Measurements from ENCODE around the gene NR1H4.
"Not testable (repeated sequence)": the region's sequence is repeated elsewhere in the genome, so short reads cannot be mapped to it uniquely, and the experiment has no call there.

Gene NR1H4

DNA sequence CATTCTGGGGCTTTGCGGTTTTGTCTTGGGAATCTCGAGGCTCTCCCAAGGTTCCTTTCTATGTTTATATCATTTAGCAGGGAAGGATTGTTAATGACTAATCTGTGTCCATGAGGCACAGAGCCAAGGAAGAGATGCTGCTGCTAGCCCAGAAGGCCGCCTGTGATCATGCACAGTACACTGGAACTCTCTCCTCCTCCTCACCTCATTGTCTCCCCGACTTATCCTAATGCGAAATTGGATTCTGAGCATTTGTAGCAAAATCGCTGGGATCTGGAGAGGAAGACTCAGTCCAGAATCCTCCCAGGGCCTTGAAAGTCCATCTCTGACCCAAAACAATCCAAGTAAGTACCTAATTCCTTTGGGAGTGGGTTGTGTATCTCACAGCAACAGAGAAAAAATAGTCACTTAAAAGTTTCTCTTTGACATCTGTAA, at the start of gene NR1H4:
TSS of gene NR1H4 (plus strand) at position 151 of the 435 bp plus-strand sequence. CDS start 19,458 bp downstream, outside the sequence.
- no peak for DNase-seq

GRCh38 chr12:100426145-100426544, 47.5 kb upstream of the NR1H4 start:
- DNase-seq = no peak

DNA sequence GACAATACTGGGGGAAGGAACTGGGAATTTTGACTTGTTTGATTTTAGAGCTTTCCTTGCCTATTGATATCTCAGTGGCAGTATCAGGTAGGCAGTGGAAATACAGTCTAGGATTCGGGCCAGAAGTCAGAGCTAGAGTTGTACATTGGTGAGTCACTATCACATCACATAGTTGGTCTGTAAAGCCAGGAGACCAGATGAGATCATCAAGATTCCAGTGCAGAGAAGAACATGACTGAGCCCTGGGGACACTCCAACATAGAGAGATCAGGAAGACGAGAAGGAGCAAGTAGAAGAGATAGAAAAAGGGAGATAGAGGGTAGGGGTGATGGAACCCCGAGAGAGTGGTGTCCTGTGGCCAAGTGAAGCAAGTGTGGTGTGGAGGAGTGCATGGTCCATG, 46.6 kb upstream of the NR1H4 start:
- no peak for DNase-seq

DNA sequence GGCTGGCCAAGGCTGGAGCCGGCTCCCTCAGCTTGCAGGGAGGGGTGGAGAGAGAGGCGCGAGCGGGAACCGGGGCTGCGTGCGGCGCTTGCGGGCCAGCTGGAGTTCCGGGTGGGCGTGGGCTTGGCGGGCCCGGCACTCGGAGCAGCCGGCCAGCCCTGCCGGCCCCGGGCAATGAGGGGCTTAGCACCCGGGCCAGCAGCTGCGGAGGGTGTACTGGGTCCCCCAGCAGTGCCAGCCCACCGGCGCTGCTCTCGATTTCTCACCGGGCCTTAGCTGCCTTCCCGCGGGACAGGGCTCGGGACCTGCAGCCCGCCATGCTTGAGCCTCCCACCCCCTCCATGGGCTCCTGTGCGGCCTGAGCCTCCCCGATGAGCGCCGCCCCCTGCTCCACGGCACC, 43.4 kb upstream of the NR1H4 start:
- not testable (repeated sequence) for DNase-seq

DNA sequence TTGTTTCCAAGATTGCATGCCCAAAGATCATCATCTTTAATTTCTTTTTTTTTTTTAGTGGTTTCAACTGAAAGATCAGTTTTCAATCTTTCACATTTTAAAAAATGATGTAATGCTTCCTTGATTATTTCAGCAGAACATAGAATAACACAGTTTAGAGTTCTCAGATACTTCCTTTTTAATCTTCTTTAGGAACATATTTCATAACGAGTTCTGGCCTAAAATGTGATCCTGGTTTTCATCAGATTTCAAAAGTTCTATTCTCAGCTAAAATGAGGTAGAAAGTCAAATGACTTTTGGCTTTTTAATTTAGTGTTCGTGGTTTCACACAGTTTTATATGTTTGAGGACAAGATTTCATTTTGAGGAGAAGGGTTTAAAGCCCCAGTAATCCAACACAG, 40.0 kb upstream of the NR1H4 start:
- DNase-seq = no peak

GRCh38 chr12:100434177-100434576, 39.5 kb upstream of the NR1H4 start:
- DNase-seq = no peak

DNA sequence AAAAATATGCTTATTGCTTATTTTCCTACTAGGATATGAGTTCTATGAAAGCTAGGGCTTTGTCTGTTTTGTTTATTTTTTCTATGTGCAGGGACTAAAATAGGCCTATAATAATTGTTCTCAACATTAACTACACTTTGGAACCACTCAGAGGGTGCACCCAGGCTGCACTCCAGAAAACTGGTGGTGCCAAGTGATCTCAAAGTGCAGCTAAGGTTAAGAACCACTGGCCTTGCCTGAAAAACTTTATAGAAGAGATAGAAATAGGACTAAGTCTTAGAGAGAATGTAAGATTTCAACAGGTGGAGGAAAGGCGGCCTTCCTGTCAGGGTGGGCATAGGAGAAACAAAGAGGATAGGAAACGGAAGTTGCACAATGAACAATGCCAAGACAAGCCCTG, 37.7 kb upstream of the NR1H4 start:
- no peak for DNase-seq

DNA sequence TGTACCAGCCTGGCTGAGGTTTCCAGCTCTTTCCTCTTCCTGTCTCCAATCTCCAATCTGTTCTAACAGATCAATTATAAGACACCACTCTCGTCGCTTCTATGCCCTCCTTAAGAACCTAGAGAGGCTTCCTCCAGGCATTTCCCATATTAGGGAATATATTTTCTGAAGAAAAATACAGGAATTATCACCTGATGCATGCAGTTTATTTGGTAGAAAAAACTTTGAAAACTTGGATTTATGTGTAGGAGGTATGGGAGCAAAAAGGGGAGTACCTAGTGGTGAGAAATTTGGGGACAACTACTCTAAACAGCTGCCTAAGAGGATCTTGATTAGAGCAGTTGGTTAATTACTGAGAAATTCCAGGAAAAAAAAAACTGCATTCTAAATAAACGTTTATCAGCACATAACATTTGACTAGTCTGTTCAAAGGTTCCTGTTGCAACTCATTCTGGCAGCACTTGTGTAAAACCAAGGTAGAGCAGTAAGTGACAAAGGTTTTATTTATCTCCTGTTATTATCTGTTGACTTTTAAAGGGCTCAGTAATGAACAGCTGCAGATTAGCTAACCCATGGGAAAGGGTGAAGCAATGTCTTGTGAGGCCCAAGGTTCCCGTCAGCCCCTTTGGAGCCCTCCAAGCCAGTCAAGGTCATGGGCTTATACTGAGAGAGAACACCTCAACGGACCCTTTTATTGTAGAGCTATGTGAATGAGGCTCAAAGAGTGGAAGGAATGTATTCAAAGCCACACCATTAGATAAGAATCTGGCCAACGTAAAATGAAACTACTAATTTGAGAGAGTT, 36.4 kb upstream of the NR1H4 start:
- DNase-seq = no peak

DNA sequence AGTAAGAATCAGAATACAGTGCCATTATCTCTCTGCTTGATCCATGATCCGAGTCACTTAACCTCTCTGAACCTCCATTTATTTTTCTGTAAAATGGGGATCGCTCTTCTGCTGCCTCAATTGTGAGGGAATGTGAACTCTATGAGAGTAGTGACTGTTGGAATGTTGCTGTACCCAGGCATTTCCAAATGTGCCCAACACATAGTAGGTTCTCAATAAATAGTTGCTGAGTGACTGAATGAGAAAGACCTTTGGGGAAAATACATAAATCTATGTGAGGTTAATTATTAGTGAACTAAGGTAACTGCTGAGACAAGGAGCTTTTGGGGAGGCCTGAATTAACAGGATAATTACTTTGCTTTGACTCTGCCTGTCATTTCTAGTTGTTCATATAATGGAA, 33.9 kb upstream of the NR1H4 start:
- no peak for DNase-seq

DNA sequence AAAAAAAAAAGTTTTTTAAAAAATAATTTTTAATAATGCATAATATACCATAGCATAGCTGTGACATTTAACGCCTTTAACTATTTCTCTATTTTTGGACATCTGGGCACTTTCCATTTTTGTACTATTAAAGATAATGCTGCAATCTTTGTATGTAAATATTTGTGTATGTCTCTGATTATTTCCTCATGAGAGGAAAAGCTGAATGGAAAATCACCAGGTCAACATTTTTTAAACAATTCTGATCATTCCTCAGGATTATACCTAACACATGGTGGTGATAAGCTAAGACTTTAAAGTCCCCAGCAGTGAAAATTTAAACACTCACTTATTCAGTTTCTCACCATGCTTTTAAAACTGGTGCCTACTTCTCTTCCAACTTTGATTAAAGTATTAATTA, 31.3 kb upstream of the NR1H4 start:
- DNase-seq = no peak

- no peak for DNase-seq
Observed at GRCh38 chr12:100443434-100443833, 30.2 kb upstream of the NR1H4 start.

GRCh38 chr12:100445081-100445481, 28.6 kb upstream of the NR1H4 start:
- no peak for DNase-seq

DNA sequence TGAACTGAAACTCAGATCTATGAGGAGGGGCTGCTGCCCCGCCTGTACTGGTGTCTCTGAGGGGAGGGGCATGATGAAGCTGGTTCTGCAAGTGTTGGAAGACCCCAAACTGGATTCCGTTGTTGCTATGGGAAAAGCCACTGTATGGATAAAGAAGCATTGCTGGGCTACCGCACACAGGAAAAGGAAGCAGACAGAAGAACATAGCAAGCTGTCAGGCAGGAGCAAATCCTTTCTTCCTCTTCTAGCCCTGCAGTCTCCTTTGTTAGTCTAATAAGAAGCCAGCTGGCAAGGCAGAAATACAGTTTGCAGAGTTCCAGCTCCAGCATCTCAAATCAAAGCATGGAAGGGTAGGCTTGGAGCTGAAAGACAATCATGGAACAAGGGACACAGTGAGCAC, 26.3 kb upstream of the NR1H4 start:
- no peak for DNase-seq

GRCh38 chr12:100448656-100449055, 25.0 kb upstream of the NR1H4 start:
- no peak for DNase-seq

- no peak for DNase-seq
Observed at GRCh38 chr12:100450735-100451134, 22.9 kb upstream of the NR1H4 start.

DNA sequence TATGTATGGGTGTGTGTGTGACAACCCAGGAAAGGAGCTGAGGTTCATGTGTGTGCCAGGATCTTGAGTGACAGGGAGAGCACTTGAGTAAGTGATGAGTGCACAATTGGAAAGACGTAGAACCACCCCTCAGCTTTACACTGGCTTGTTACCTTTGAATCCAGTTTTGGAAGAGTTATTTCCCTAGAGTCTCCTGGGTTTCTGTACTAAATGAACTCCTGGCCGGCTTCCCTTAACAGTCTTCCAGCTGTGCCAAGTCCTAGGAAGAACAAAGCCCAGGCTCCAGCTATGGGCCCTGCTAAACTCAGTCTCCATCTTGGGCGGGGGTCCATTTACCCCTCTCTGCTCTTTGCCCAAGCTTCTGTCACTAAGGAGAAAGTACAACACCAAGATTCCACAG, 19.7 kb upstream of the NR1H4 start:
- DNase-seq = no peak

GRCh38 chr12:100455896-100456295, 17.8 kb upstream of the NR1H4 start:
- no peak for DNase-seq

GRCh38 chr12:100458191-100458590, 15.5 kb upstream of the NR1H4 start:
- no peak for DNase-seq

DNA sequence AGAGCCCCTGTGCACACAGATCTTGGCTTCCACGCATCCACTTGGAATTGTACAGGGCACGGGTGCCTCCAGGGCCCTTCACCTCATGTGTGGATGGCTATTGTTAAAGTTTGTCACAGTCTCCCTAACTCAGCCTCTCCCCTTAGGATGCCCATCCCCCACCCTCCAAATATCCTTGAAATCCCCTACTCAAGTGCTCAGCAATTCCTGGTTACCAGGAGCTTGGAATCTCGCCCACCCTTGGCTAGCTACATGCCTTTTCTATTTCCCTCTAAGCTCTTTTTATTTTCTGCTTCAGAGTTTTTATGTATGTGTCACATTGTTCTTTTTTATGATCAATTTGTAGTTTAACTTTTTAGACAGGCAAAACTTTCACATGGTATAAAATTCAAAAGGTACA, 13.0 kb upstream of the NR1H4 start:
- DNase-seq = no peak

DNA sequence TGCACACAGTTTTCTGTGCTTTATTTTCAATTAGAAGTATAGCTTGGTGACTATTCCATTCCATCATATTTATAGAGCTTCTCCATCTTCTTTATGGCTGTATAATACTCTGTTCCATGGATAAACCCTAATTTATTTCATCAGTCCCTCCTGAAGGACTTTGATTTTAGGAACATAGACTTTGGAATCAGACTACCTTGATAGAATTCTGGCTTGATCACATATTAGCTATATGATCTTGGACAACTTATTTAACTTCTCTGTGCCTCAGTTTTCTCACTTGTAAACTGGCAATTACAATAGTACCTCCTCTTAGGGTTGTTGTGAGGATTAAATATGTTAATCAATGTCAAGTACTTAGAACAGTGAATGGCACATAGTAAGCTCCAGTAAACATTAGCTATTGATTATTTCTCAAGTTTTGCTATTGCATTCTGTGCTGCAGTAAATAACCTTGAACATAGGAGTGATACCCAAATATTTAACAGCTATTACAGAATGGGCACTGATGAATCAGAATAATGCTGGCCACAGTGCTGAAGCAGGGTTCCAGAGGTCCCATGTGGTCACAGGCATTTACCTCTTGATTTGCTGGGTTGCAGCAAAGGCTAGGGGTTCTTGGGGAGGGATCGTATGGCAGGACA, 12.2 kb upstream of the NR1H4 start:
- DNase-seq = no peak

GRCh38 chr12:100463661-100464060, 10.0 kb upstream of the NR1H4 start:
- no peak for DNase-seq

- DNase-seq = no peak
Observed at GRCh38 chr12:100464529-100464928, 9.1 kb upstream of the NR1H4 start.

- no peak for DNase-seq
Observed at GRCh38 chr12:100468126-100468525, 5.5 kb upstream of the NR1H4 start.

DNA sequence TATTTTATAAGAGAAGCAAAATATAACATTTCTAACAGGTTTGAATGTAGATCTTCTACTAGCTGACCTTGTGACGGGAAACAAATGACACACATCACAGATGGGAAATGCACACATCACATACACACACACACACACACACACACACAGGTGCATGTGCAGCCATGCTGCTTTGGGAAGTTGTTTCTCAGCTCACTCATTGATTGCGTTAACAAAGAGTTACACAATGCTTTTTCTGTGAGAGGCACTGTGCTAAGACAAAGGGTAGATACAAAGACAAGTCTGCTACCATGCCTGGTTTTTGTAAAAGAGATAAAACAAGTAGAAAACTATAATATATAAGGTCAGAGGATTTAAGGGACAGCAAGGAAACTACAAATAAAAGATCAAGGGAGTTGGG, 1.3 kb upstream of the NR1H4 start:
- DNase-seq = no peak

All from CD4-positive, alpha-beta T cell treated with Interleukin-17A for 4 hours (primary cell).